SH-SY5Y (cell line): Measurements from ENCODE around the gene FAXC.

Experiments used
- GATA2 ChIP-seq: IDR thresholded peaks from 2 replicates; pipeline ENCODE4 v1.6.1; 2011; ENCODE audit warnings: mild to moderate bottlenecking, low read depth, low read length
- GATA3 ChIP-seq: IDR thresholded peaks from 2 replicates; pipeline ENCODE4 v1.6.1; 2011; ENCODE audit warnings: low read depth, mild to moderate bottlenecking, low read length, moderate library complexity

- TF ChIP-seq GATA3 = no peak
- TF ChIP-seq GATA2 = no peak
Observed at GRCh38 chr6:99353126-99353525, 3.7 kb upstream of the FAXC start.
